Skeletal muscle tissue (tissue), 4 donors: ENCODE measurements around the gene NDUFS1. TPM values are rescaled to one million over a fixed set of nuclear protein-coding genes. Genes with fewer than 3 reads are reported as not detected.
A peak's percentile ranks its signal among the peaks of the same experiment; 100 is the strongest.

Experiments
- H3K27ac ChIP-seq: one replicate; pipeline ENCODE4 v1.7.0; 2013; ENCODE audit warnings: mild to moderate bottlenecking, low read depth, low read length, inconsistent platforms
- H3K27me3 ChIP-seq, 3 donors: one replicate each; pipeline ENCODE4 v1.7.0; 2013; ENCODE audit warnings: low read length in 3 of 3; ENCODE audit not compliant: control insufficient read depth in 3 of 3, insufficient read depth in 3 of 3
- H3K36me3 ChIP-seq, 3 donors: one replicate each; pipeline ENCODE4 v1.7.0; 2013; ENCODE audit warnings: low read length in 3 of 3; ENCODE audit not compliant: control insufficient read depth in 3 of 3, insufficient read depth in 3 of 3
- H3K4me1 ChIP-seq, 3 donors: one replicate each; pipeline ENCODE4 v1.7.0; 2013; ENCODE audit warnings: low read length in 3 of 3, mild to moderate bottlenecking in 3 of 3; ENCODE audit not compliant: control insufficient read depth in 3 of 3, insufficient read depth in 3 of 3
- H3K4me3 ChIP-seq, 3 donors: one replicate each; pipeline ENCODE4 v1.7.0; 2013; ENCODE audit warnings: low read length in 3 of 3
- H3K9ac ChIP-seq, 3 donors: one replicate each; pipeline ENCODE4 v1.7.0; 2013; ENCODE audit warnings: low read length in 3 of 3, mild to moderate bottlenecking in 3 of 3, moderate library complexity in 2 of 3, low read depth in 1 of 3
- H3K9me3 ChIP-seq, 3 donors: one replicate each; pipeline ENCODE4 v1.7.0; 2013; ENCODE audit warnings: low read length in 3 of 3; ENCODE audit not compliant: control insufficient read depth in 3 of 3
- total RNA-seq: library from RNA; depleted of rRNA; stranded (reverse); fragments of >200 nt; gene quantifications from one replicate; pipeline ENCODE4 v1.2.3, GENCODE V29; 2014
- donor health status: Osteomylitis.

The NDUFS1 gene
- total RNA-seq, 1 donor from 2014 or later = 93.9 TPM

GRCh38 chr2:206088248-206088647, 71.0 kb downstream of the NDUFS1 start:
- H3K27ac ChIP-seq = no peak overlapping the region
- H3K27me3 ChIP-seq = no peaks in the 10 kb centered on the region
- H3K4me3 ChIP-seq = no peak overlapping the region
- no peak overlapping the region for H3K9ac ChIP-seq
- H3K4me1 ChIP-seq = peaks cover 8 to 15% (median 13%) of the 10 kb centered on the region in 3 donors
- peaks cover 0 to 4% (median 2%) of the 10 kb centered on the region in 3 donors for H3K36me3 ChIP-seq
- H3K9me3 ChIP-seq = no peaks in the 10 kb centered on the region

GRCh38 chr2:206086716-206087350, 72.4 kb downstream of the NDUFS1 start:
- Histone ChIP-seq H3K27ac (peak overlapping the region; percentile 96), H3K4me1 (peaks cover 8 to 16% (median 13%) of the 10 kb centered on the region in 3 donors), H3K36me3 (peaks cover 0 to 4% (median 0%) of the 10 kb centered on the region in 3 donors), H3K9ac (peak overlapping the region; percentile 97 to 99 (median 99)), H3K9me3 (no peaks in the 10 kb centered on the region), H3K4me3 (peak overlapping the region; percentile 79 to 90 (median 87)), H3K27me3 (no peaks in the 10 kb centered on the region)

GRCh38 chr2:206085742-206086445, 73.3 kb downstream of the NDUFS1 start, which contains the start of gene INO80D:
Gene INO80D, minus strand, starts transcription at chr2:206086174. Its CDS starts 23,158 bp downstream, at chr2:206063016.
- Histone ChIP-seq H3K27me3 (no peaks in the 10 kb centered on the region), H3K9me3 (no peaks in the 10 kb centered on the region)

GRCh38 chr2:206084870-206085741, 74.1 kb downstream of the NDUFS1 start:
- no peaks in the 10 kb centered on the region for H3K9me3 ChIP-seq
- H3K36me3 ChIP-seq = no peaks in the 10 kb centered on the region
- peak overlapping the region; percentile 79 to 90 (median 87) for H3K4me3 ChIP-seq
- peaks cover 8 to 16% (median 13%) of the 10 kb centered on the region in 3 donors for H3K4me1 ChIP-seq
- H3K27me3 ChIP-seq = no peaks in the 10 kb centered on the region
- H3K9ac ChIP-seq = peak overlapping the region; percentile 97 to 99 (median 99)
- peak overlapping the region; percentile 96 for H3K27ac ChIP-seq

More at GRCh38 chr2:206085742-206086445, 73.3 kb downstream of the NDUFS1 start, which contains the start of gene INO80D:
- H3K9ac ChIP-seq = peak within 1 kb of the TSS; percentile 97 to 99 (median 99)
- peak within 1 kb of the TSS; percentile 79 to 90 (median 87) for H3K4me3 ChIP-seq
- H3K27ac ChIP-seq = peak within 1 kb of the TSS; percentile 96
- peaks cover 0 to 3% (median 0%) of the 10 kb centered on the region in 3 donors for H3K36me3 ChIP-seq
- H3K4me1 ChIP-seq = peaks cover 8 to 16% (median 13%) of the 10 kb centered on the region in 3 donors

- H3K36me3 ChIP-seq = no peaks in the 10 kb centered on the region
- no peaks in the 10 kb centered on the region for H3K27me3 ChIP-seq
- peaks cover 12 to 16% (median 13%) of the 10 kb centered on the region in 3 donors for H3K4me1 ChIP-seq
- H3K9ac ChIP-seq = peak overlapping the region; percentile 89 to 99 (median 97)
- no peaks in the 10 kb centered on the region for H3K9me3 ChIP-seq
- H3K4me3 ChIP-seq = peak overlapping the region; percentile 79 to 90 (median 87)
- peak overlapping the region; percentile 96 for H3K27ac ChIP-seq
These were observed 74.8 kb downstream of the NDUFS1 start for GRCh38 chr2:206084439-206084869.

GRCh38 chr2:206083602-206084438, 75.4 kb downstream of the NDUFS1 start:
- H3K9ac ChIP-seq = peak overlapping the region; percentile 89 to 99 (median 97)
- H3K4me3 ChIP-seq = peak overlapping the region; percentile 79 to 90 (median 87)
- H3K9me3 ChIP-seq = no peaks in the 10 kb centered on the region
- no peaks in the 10 kb centered on the region for H3K36me3 ChIP-seq
- H3K27me3 ChIP-seq = no peaks in the 10 kb centered on the region
- peaks cover 13 to 16% (median 14%) of the 10 kb centered on the region in 3 donors for H3K4me1 ChIP-seq
- peak overlapping the region; percentile 96 for H3K27ac ChIP-seq

GRCh38 chr2:206082298-206082843, 76.9 kb downstream of the NDUFS1 start:
- Histone ChIP-seq H3K27ac (no peak overlapping the region), H3K4me3 (no peak overlapping the region), H3K9me3 (no peaks in the 10 kb centered on the region), H3K9ac (no peak overlapping the region), H3K27me3 (no peaks in the 10 kb centered on the region), H3K36me3 (no peaks in the 10 kb centered on the region), H3K4me1 (peaks cover 13 to 14% (median 13%) of the 10 kb centered on the region in 3 donors)

GRCh38 chr2:206080927-206081326, 78.3 kb downstream of the NDUFS1 start:
- no peaks in the 10 kb centered on the region for H3K9me3 ChIP-seq
- H3K4me3 ChIP-seq = no peak overlapping the region
- H3K27ac ChIP-seq = no peak overlapping the region
- no peak overlapping the region for H3K9ac ChIP-seq
- peaks cover 13 to 14% (median 13%) of the 10 kb centered on the region in 3 donors for H3K4me1 ChIP-seq
- H3K36me3 ChIP-seq = no peaks in the 10 kb centered on the region
- no peaks in the 10 kb centered on the region for H3K27me3 ChIP-seq
